A204.1 (cell line): ENCODE measurements around the gene ZBP1.

Experiments
- FAIRE-seq: peaks from 2 replicates; lab custom pipeline; 2012; peaks lifted over from hg19 to GRCh38; lab: Jason Lieb, UNC

Gene ZBP1

DNA sequence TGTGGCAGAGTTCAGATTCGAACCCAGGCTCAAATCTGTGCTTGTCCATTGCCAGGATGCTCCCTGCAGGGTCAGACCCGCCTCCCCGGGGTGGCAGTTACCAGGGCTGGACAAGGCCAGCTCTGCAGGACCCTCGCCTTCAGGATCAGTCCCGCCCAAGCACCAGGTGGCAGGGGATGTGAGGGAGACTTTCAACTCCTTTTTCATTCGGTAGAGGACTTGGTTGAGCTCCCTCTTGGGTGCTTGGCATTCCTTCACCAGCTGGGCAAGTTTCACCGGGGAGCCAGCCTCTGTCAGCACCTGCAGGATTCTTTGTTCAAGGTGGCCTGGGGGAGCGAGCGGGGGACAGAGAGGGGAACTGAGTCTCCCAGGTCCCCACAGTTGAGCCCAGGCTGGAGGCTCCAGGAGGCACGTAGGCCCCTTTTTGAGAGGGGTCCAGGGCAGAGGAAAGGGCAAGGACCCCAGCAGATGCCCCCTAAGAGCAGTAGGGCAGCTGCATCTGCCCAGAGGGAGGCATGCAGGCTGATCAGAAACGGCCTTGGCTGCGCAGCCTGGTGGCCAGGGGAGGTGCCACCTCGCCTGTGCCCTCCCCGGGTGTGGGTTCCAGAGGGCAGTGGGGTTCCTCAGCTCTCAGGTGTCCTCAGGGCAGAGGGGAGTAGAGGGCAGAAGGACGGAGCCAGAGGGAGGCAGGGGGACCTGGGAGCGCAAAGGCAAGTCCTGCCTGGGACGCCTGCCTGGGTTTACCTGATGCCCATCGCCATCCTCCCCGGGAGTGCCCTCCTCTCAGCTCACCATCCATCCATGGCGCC is 3.9 kb downstream of the ZBP1 start:
- no peak for FAIRE-seq

DNA sequence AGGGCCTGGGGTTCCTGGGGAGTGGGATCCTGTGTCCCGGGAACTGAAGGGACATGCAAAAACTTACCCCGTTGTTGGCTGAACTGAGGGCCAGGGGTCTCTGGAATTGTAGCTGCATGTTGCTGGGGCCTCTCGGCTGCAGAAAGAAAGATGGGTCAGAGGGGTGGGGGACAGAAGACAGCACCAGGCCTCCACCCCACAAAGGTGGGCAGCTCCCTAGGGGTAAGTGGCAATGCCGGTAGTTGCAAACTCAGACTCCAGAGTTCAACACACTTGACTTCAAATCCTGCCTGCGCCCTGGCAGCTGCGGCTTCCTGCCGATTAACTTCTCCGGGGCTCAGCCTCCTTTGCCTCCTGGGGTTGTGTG is 4.8 kb downstream of the ZBP1 start:
- FAIRE-seq, result no peak

GRCh38 chr20:57614490-57615444 is 5.5 kb downstream of the ZBP1 start:
- FAIRE-seq, result no peak

DNA sequence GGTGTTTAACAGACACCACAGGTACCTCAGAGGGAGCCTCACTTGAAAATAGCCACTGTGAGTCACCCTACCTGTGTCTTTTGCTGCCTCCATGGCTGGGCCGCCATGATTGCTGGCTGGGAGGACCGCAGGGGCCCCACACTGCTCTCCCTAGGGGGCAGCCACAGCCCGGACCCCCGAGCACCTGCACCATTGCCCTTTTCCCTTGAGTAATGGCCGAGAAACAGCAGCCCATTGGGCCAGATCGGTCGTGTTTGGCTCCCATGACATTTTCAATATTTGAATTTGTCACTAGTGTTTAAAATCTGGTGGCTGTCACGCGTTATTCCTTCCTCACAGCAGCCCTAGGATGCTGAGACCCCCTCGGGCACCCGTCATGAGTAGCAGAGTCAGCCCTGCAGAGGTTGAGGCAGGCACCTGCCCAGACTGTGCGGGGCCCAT is 6.7 kb downstream of the ZBP1 start:
- FAIRE-seq, result no peak

DNA sequence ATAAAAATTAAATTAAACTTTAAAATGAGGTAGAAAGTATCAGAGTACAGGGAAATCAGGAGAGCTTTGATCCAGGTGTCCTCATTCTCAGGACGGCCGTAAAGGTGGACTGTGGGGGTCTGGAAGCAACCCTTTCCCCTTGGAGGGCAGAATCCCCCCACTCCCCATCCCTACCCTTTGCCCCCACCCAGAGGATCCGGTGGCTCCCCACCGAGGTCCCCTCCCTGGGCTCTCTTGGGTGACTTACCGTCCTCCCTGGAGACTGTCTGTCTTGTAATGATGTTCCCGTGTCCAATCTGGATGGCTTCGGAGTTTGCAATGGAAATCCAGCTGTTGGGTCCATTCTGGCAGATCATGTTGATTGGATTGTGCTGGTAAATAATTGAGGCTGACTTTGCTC is 7.3 kb downstream of the ZBP1 start:
- no peak for FAIRE-seq

GRCh38 chr20:57612436-57612835 is 7.8 kb downstream of the ZBP1 start:
- no peak for FAIRE-seq

GRCh38 chr20:57611586-57612311 is 8.5 kb downstream of the ZBP1 start:
- no peak for FAIRE-seq

DNA sequence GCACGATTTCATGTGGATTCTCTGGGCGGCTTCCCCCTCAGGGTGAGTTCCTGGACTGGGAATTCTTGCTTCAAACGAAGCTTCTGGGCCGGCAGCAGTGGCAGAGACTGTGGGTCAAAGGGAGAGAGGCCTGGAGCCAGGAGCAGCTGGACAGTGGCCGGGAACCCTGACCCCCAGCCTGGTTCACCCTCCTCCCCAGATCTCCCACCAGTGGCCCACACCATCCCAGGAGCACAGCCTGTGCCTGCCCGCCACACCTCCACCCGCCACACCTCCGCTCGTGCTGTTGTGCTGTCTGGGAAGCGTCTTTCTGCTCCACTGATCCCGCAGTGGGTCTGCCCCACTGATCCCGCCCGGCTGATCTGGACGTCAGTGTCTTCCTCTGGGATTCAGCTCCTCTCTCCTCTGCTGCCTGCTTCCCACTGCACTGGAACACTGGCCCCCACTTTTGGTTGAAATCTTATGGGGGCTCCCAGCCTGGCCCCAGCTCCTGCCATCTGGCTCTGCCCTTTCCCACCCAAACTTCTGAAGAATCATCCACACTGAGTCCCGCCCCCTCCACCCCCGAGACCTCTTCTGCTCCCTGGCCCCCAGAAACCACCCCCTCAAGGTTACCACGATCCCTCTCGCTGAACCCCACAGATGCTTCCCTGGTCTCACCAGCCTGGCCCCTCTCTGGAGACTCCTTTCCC is 9.8 kb downstream of the ZBP1 start:
- no peak for FAIRE-seq

- FAIRE-seq, result no peak
Measured at GRCh38 chr20:57609842-57610167, 10.4 kb downstream of the ZBP1 start.

- no peak for FAIRE-seq
Measured at GRCh38 chr20:57609086-57609841, 11.0 kb downstream of the ZBP1 start.

GRCh38 chr20:57608516-57608915 is 11.7 kb downstream of the ZBP1 start:
- FAIRE-seq, result no peak

DNA sequence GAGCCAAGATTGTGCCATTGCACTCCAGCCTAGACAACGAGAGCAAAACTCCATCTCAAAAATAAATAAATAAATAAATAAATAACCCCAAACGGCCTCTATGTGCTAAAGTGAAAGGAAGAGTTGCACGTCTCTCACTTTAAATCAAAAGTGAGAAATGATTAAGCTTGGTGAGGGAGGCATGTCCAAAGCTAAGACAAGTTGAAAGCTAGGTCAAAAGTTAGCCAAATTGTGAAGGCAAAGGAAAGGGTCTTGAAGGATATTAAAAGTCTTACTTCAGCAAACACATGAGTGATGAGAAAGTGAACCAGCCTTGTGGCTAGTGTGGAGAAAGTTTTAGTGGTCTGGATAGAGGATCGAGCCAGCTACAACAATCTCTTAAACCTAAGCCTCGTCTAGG is 14.3 kb downstream of the ZBP1 start:
- no peak for FAIRE-seq

DNA sequence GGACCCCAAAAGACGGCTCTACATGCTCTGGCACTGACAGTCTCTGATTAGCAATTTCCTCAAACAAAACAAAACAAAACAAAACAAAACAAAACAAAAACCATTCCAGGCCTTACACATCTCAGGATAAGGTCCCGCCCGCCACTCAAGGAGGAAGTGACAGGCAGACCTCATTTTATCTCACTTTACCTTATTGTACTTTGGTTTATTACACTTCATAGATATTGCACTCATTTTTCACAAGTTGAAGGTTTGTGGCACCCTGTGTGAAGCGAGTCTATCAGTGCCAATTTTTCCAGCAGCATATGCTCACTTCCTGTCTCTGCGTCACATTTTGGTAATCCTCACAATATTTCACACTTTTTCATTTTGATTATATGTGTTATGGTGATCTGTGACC is 15.2 kb downstream of the ZBP1 start:
- FAIRE-seq, result no peak

GRCh38 chr20:57603120-57603519 is 17.1 kb downstream of the ZBP1 start:
- no peak for FAIRE-seq

GRCh38 chr20:57601737-57602136 is 18.5 kb downstream of the ZBP1 start:
- FAIRE-seq, result no peak

DNA sequence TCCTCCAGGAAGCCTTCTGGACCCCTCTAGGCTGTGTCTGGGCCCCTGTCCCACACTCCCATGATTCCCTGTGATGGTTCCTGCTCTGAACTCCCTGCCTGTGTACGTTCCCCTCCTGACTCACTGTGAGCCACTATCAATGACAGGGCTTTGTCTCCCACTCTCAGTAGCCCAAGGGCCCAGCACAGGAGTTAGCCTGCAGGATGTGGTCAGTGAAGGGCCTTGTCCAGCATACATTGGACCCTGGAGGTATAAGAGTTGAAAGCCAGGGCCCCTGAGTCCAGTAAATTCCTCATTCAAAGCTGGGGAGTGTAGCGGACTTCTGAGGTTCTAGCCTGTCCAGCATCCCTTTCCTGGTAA is 19.0 kb downstream of the ZBP1 start:
- no peak for FAIRE-seq

DNA sequence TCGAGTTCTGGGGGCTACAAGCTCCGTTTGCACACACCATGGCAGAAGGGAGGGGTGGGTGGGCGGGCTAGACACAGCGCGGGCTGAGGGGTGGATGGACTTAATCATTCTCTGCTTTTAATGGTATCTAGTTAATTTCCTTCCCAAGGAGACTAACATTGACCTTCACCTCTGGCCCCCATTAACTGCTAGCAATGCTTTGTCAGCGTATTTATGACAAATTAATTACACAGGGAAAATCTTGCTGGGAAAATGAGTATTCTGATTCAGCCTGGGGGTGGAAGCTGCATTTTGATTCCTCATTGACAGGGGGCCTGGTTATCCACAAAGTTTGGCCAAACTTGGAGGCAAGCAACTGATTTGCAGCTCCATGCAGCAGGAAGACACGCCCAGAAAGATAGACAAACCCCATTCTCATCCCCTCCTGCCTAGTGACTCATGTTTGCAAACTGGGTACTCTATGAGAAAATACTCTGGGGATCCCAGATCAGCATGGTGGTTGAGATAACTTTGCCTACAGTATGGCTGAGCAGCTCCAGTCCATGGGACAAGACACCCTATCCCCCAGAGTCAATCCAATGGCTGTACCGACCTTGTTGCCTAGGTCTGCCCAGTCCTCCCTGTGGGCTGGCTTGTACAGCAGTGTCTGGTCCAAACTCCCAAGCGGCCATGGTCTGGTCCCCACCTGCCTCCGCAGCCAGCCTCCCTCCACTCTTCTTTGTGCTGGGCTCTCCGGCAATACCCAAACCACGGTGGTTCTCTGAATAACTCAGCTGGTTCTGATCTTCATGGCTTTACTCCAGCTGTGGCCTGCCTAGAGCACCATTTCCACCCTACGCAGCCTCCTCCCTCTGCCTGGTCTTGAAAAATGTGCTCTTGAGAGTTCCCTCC is 19.7 kb downstream of the ZBP1 start:
- no peak for FAIRE-seq

DNA sequence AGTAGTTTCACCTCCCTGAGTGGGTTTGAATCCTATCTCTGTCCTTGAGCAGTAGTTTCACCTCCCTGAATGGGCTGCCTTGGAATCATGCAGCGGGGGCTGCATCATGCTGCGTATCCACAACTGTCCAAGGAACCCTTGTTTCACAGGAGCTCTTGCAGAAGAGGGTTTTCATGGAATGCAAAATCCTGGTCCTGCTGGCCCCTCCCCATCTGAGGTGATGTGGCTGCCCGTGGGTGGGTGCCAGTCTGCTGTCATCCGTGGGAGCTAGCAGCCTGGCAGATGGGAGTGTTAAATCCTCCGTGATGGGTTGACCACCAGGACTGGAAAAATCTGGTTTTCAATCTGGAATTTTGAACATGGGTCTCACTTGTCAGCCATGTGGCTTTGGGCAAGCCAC is 21.7 kb downstream of the ZBP1 start:
- no peak for FAIRE-seq

- FAIRE-seq, result no peak
Measured at GRCh38 chr20:57598060-57598459, 22.2 kb downstream of the ZBP1 start.
